SK-N-MC (cell line): ENCODE data around the gene ARHGAP24.

Source experiments
- EZH2 ChIP-seq: fragments of 200-600 bp; sonication (generic); IDR thresholded peaks from one replicate; pipeline ENCODE4 v1.6.1; 2017; ENCODE audit warnings: antibody characterized with exemption
- FOXP2 ChIP-seq: optimal IDR thresholded peaks from 2 replicates; pipeline ENCODE3; 2011; ENCODE audit warnings: mild to moderate bottlenecking, moderate library complexity; ENCODE audit not compliant: insufficient read depth; ENCODE audit errors: extremely low read length, control extremely low read depth
- POLR2AphosphoS5 ChIP-seq: IDR thresholded peaks from 2 replicates; pipeline ENCODE4 v1.6.1; 2012; ENCODE audit warnings: mild to moderate bottlenecking, low read depth, low read length, borderline replicate concordance

DNA sequence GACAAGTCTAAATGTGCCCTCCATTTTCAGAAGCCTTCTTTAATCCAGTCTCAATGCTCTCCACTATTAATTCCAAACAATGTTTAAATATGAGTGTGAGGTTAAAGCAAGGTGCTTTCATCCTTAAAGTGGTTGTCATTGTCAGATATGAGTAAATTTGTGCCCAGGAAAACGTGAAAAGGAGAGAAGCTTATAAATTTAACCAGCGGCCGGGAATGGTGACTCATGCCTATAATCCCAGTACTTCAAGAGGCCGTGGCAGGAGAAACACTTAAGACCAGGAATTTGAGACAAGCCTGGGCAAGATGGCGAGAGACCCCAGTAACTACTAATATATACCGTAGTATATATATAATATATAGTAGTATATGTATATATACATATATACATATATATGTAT lies 270.0 kb downstream of the ARHGAP24 start:
- TF ChIP-seq POLR2AphosphoS5: no peak
- no peak for TF ChIP-seq EZH2
- no peak for TF ChIP-seq FOXP2
